Esophagus squamous epithelium (tissue), 4 donors: Measurements from ENCODE around the gene MAGI1.

Experiments
- CTCF ChIP-seq, 6 experiments: fragments of 450-650 bp in 4 of 6; fragments of 200-600 bp in 2 of 6; sonication (generic) in 2 of 6; IDR thresholded peaks; one replicate each; pipeline ENCODE4 v1.5.1; 2016 to 2019; ENCODE audit warnings: antibody characterized with exemption in 6 of 6, mild to moderate bottlenecking in 4 of 6, moderate library complexity in 4 of 6
- POLR2A ChIP-seq, 4 donors: fragments of 450-650 bp; IDR thresholded peaks; one replicate each; pipeline ENCODE4 v1.6.1; 2017; ENCODE audit warnings: antibody characterized with exemption in 4 of 4, mild to moderate bottlenecking in 4 of 4, moderate library complexity in 3 of 4

- TF ChIP-seq POLR2A (IDR thresholded peaks at IDR 0.05) = no peak
- no peak for TF ChIP-seq CTCF (IDR thresholded peaks at IDR 0.05)
Observed at GRCh38 chr3:66041116-66041515, 2.4 kb upstream of the MAGI1 start.
